ENCODE measurements around the gene PRICKLE1. TPM values are rescaled to one million over a fixed set of nuclear protein-coding genes. Genes with fewer than 3 reads are reported as not detected.

Gene PRICKLE1
- total and polyA plus RNA-seq, 2 of the 13 experiments (the other 11 are each of a cell fraction or from before 2014, with no cell fraction given): not detected

DNA sequence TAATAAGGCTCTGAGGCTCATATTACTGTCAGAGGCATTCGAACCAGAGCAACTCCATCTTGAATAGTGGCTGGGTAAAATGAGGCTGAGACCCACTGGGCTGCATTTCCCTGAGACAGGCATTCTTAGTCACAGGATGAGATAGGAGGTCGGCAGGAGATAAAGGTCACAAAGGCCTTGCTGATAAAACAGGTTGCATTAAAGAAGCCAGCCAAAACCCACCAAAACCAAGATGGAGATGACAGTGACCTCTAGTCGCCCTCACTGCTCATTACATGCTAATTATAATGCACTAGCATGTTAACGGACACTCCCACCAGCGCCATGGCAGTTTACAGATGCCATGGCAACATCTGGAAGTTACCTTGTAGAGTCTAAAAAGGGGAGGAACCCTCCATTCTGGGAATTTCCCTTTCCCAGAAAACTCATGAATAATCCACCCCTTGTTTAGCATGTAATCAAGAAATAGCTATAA is 18.1 kb upstream of the PRICKLE1 start:
- H2AFZ ChIP-seq (ENCODE audit: low read length): no peak overlapping the region
- H3K9ac ChIP-seq (ENCODE audit: insufficient read depth, low read depth, low read length): no peak overlapping the region
- H3K4me2 ChIP-seq (ENCODE audit: low read depth, low read length): no peak overlapping the region
- no peaks in the 10 kb centered on the region for H4K20me1 ChIP-seq (ENCODE audit: insufficient read depth, low read length)
- ATAC-seq (no peak), FAIRE-seq (no peak), DNase-seq (ENCODE audit: low spot score) (no peak)
- peaks cover 0 to 2% of the 10 kb centered on the region in 2 experiments; a peak in 1 of 5 replicates for H3K27me3 ChIP-seq (ENCODE audit: control insufficient read depth in 1 of 2, insufficient read depth in 2 of 2, low read length in 2 of 2)
- ChIA-PET CTCF (ENCODE audit: low intra/inter-chr PET ratio, low total read pairs) (no interaction called here), POLR2A (no interaction called here)
- in situ Hi-C loops (cut with HindIII; ENCODE audit: extremely low pct_ligation_motif_present, low pct_unique_long_range_greater_than_20kb) (no loop called here), intact Hi-C loops (cut with micrococcal nuclease; ENCODE audit: unreplicated experiment) (no loop called here)
- H3K36me3 ChIP-seq (replicated peaks in 1 of 2; ENCODE audit: control insufficient read depth in 1 of 2, insufficient read depth in 2 of 2, low read length in 2 of 2): no peaks in the 10 kb centered on the region
- no peak for TF ChIP-seq ZNF225 (CRISPR knock-in tag; IDR thresholded peaks at IDR 0.05)
- TF ChIP-seq ZNF543 (CRISPR knock-in tag; IDR thresholded peaks at IDR 0.05): no peak
- TF ChIP-seq MTF1 (CRISPR knock-in tag; IDR thresholded peaks at IDR 0.05): no peak
- TF ChIP-seq SP140L (CRISPR knock-in tag; IDR thresholded peaks at IDR 0.05; ENCODE audit: borderline replicate concordance): no peak
- no peak for TF ChIP-seq ZNF782 (CRISPR knock-in tag; IDR thresholded peaks at IDR 0.05; ENCODE audit: borderline replicate concordance)
- TF ChIP-seq ZFP1 (CRISPR knock-in tag; IDR thresholded peaks at IDR 0.05): no peak
- TF ChIP-seq ZNF234 (CRISPR knock-in tag; conservative IDR thresholded peaks at IDR 0.05): no peak
- no peak for TF ChIP-seq ZNF562 (CRISPR knock-in tag; IDR thresholded peaks at IDR 0.05; ENCODE audit: borderline replicate concordance)
- TF ChIP-seq, protein P1, sequence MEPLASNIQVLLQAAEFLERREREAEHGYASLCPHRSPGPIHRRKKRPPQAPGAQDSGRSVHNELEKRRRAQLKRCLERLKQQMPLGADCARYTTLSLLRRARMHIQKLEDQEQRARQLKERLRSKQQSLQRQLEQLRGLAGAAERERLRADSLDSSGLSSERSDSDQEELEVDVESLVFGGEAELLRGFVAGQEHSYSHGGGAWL (CRISPR knock-in tag; IDR thresholded peaks at IDR 0.05): no peak
- TF ChIP-seq, protein P2, sequence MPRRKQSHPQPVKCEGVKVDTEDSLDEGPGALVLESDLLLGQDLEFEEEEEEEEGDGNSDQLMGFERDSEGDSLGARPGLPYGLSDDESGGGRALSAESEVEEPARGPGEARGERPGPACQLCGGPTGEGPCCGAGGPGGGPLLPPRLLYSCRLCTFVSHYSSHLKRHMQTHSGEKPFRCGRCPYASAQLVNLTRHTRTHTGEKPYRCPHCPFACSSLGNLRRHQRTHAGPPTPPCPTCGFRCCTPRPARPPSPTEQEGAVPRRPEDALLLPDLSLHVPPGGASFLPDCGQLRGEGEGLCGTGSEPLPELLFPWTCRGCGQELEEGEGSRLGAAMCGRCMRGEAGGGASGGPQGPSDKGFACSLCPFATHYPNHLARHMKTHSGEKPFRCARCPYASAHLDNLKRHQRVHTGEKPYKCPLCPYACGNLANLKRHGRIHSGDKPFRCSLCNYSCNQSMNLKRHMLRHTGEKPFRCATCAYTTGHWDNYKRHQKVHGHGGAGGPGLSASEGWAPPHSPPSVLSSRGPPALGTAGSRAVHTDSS (CRISPR knock-in tag; conservative IDR thresholded peaks at IDR 0.05): no peak
- no peak for TF ChIP-seq PITX1 (CRISPR knock-in tag; IDR thresholded peaks at IDR 0.05)
- TF ChIP-seq, protein P3, sequence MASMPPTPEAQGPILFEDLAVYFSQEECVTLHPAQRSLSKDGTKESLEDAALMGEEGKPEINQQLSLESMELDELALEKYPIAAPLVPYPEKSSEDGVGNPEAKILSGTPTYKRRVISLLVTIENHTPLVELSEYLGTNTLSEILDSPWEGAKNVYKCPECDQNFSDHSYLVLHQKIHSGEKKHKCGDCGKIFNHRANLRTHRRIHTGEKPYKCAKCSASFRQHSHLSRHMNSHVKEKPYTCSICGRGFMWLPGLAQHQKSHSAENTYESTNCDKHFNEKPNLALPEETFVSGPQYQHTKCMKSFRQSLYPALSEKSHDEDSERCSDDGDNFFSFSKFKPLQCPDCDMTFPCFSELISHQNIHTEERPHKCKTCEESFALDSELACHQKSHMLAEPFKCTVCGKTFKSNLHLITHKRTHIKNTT (CRISPR knock-in tag; IDR thresholded peaks at IDR 0.05): no peak
- no peaks in the 10 kb centered on the region for H3K79me2 ChIP-seq (ENCODE audit: insufficient read depth, low read length)
- 18% methylated on average over 3 of the region's 5 CpGs for WGBS (ENCODE audit: low lambda C conversion rate)
- H3K4me3 ChIP-seq (replicated peaks in 1 of 3; ENCODE audit: insufficient read depth in 1 of 3, low read depth in 2 of 3, low read length in 3 of 3): no peak overlapping the region
- H3K27ac ChIP-seq (ENCODE audit: extremely low read length, insufficient read depth, low read length): no peak overlapping the region
- no TSS peak for BruUV-seq (replicated peaks)
- H3K4me1 ChIP-seq (ENCODE audit: insufficient read depth, low read length): no peaks in the 10 kb centered on the region
- no peaks in the 10 kb centered on the region for H3K9me3 ChIP-seq (ENCODE audit: low read length)
